T47D (cell line): ENCODE data around the gene MEG3.

Experiments used
- DNase-seq, 2 experiments: peaks; one replicate each; pipeline versions ENCODE4 v3.0.0 to v3.0.0-alpha.2; 2011 to 2012; ENCODE audit warnings: low read depth in 1 of 2, low spot score in 1 of 2
- JUND ChIP-seq: IDR thresholded peaks from 2 replicates; pipeline ENCODE4 v1.6.1; 2012; ENCODE audit warnings: low read depth
- in situ Hi-C: cut with HindIII; loops from 2 replicates; pipeline ENCODE4 v1.10.0; 2016; ENCODE audit warnings: low sequenced_read_pairs, low pct_unique_long_range_greater_than_20kb

The MEG3 gene

GRCh38 chr14:100905166-100905565, 79.2 kb downstream of the MEG3 start:
- in situ Hi-C loops, result no loop called here
- no peak for DNase-seq
- no peak for TF ChIP-seq JUND

GRCh38 chr14:100906420-100906819, 80.5 kb downstream of the MEG3 start:
- in situ Hi-C loops, result no loop called here
- no peak for DNase-seq
- TF ChIP-seq JUND, result no peak

- DNase-seq, result no peak
- TF ChIP-seq JUND, result no peak
- in situ Hi-C loops, result no loop called here
Observed at GRCh38 chr14:100907240-100907639, 81.3 kb downstream of the MEG3 start.

GRCh38 chr14:100909439-100909838, 83.5 kb downstream of the MEG3 start:
- in situ Hi-C loops, result no loop called here
- no peak for TF ChIP-seq JUND
- DNase-seq, result no peak
